Measurements from ENCODE around the gene ADRM1.

The ADRM1 gene

GRCh38 chr20:62275219-62275618, 27.6 kb upstream of the ADRM1 start:
- H3K4me1 ChIP-seq (ENCODE audit: insufficient read depth, low read length, severe bottlenecking), result peaks cover 13% of the 10 kb centered on the region
- H4K20me1 ChIP-seq (ENCODE audit: insufficient read depth, low read length), result no peaks in the 10 kb centered on the region
- H3K79me2 ChIP-seq (ENCODE audit: insufficient read depth, low read length), result no peaks in the 10 kb centered on the region
- TF ChIP-seq CTCF (IDR thresholded peaks at IDR 0.05; ENCODE audit: low read length) (no peak), EZH2 (IDR thresholded peaks at IDR 0.05; ENCODE audit: borderline replicate concordance, low read length) (no peak)
- no peaks in the 10 kb centered on the region for H3K27me3 ChIP-seq (ENCODE audit: insufficient read depth, low read length)
- no peak overlapping the region for H2AFZ ChIP-seq (ENCODE audit: low read length)
- no peaks in the 10 kb centered on the region for H3K9me3 ChIP-seq (ENCODE audit: low read length)
- peaks cover 38% of the 10 kb centered on the region; the same call in 1 of the 2 replicates for H3K36me3 ChIP-seq (ENCODE audit: insufficient read depth, low read length)
- no peak overlapping the region for H3K4me2 ChIP-seq (ENCODE audit: low read length)
- no peak overlapping the region for H3K9ac ChIP-seq (ENCODE audit: low read length)
- H3K27ac ChIP-seq (ENCODE audit: low read depth, low read length, poor library complexity, severe bottlenecking), result no peak overlapping the region
- no peaks in the 10 kb centered on the region for H3K9me2 ChIP-seq (ENCODE audit: low read depth, low read length)
- H3F3A ChIP-seq (ENCODE audit: insufficient read depth, low read length), result no peaks in the 10 kb centered on the region
- no peak overlapping the region for H3K4me3 ChIP-seq (ENCODE audit: low read depth, low read length, poor library complexity, severe bottlenecking)

DNA sequence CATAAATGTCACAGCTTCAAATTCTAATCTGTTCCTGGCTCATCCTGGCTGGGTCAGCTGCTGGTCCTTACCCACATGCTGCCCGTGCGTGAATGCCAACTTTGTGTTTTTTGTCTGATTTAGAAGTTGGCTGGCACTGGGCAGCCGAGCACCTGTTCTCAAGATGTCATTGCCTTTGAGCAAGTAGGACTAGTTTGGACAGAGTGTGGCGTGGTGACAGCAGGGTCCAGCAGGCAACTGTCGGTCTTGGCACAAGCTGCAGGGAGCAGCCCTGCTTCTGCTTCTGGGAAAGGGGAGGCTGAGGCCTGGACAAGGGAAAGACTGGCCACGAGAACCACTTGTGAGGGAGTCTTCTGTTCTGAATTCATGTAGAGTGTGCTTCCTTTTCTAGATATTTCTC, 26.4 kb upstream of the ADRM1 start:
- no peak for TF ChIP-seq CTCF (IDR thresholded peaks at IDR 0.05; ENCODE audit: low read length)
- TF ChIP-seq EZH2 (IDR thresholded peaks at IDR 0.05; ENCODE audit: borderline replicate concordance, low read length), result no peak
- Histone ChIP-seq H3K9me3 (ENCODE audit: low read length) (no peaks in the 10 kb centered on the region), H3F3A (ENCODE audit: insufficient read depth, low read length) (no peaks in the 10 kb centered on the region), H3K27ac (ENCODE audit: low read depth, low read length, poor library complexity, severe bottlenecking) (no peak overlapping the region), H3K4me2 (ENCODE audit: low read length) (no peak overlapping the region), H2AFZ (ENCODE audit: low read length) (no peak overlapping the region), H3K4me3 (ENCODE audit: low read depth, low read length, poor library complexity, severe bottlenecking) (no peak overlapping the region), H3K36me3 (ENCODE audit: insufficient read depth, low read length) (peaks cover 50% of the 10 kb centered on the region; the same call in 1 of the 2 replicates), H3K9ac (ENCODE audit: low read length) (no peak overlapping the region), H3K4me1 (ENCODE audit: insufficient read depth, low read length, severe bottlenecking) (peaks cover 13% of the 10 kb centered on the region), H3K9me2 (ENCODE audit: low read depth, low read length) (no peaks in the 10 kb centered on the region), H3K79me2 (ENCODE audit: insufficient read depth, low read length) (no peaks in the 10 kb centered on the region), H3K27me3 (ENCODE audit: insufficient read depth, low read length) (no peaks in the 10 kb centered on the region), H4K20me1 (ENCODE audit: insufficient read depth, low read length) (no peaks in the 10 kb centered on the region)

DNA sequence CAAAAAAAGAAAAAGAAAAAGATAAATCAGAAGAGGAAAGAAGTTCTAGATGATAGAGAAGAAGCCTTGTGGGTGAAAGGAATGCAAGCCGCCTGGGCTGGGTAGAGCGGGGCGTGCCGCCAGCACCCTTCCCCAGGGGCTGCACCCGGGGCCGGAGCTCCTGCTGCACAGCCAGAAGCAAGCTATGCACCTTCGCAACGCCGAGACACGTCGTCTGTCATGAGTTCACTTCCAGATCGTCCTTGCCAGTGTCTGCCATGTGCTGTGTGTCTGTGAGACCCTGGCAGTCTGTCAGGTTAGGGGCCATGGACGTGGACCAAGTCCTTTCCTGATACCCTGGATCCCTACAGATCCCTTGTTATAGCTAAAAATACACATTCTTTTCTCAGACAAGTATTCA, 25.5 kb upstream of the ADRM1 start:
- Histone ChIP-seq H3K9me3 (ENCODE audit: low read length) (no peaks in the 10 kb centered on the region), H3K9me2 (ENCODE audit: low read depth, low read length) (no peaks in the 10 kb centered on the region), H3K27me3 (ENCODE audit: insufficient read depth, low read length) (no peaks in the 10 kb centered on the region), H3K79me2 (ENCODE audit: insufficient read depth, low read length) (no peaks in the 10 kb centered on the region), H3F3A (ENCODE audit: insufficient read depth, low read length) (no peaks in the 10 kb centered on the region), H2AFZ (ENCODE audit: low read length) (no peak overlapping the region), H3K27ac (ENCODE audit: low read depth, low read length, poor library complexity, severe bottlenecking) (no peak overlapping the region), H3K4me3 (ENCODE audit: low read depth, low read length, poor library complexity, severe bottlenecking) (no peak overlapping the region), H3K9ac (ENCODE audit: low read length) (no peak overlapping the region), H3K4me1 (ENCODE audit: insufficient read depth, low read length, severe bottlenecking) (peaks cover 13% of the 10 kb centered on the region), H4K20me1 (ENCODE audit: insufficient read depth, low read length) (no peaks in the 10 kb centered on the region), H3K4me2 (ENCODE audit: low read length) (no peak overlapping the region), H3K36me3 (ENCODE audit: insufficient read depth, low read length) (peaks cover 56% of the 10 kb centered on the region; the same call in 1 of the 2 replicates)
- TF ChIP-seq CTCF (IDR thresholded peaks at IDR 0.05; ENCODE audit: low read length) (no peak), EZH2 (IDR thresholded peaks at IDR 0.05; ENCODE audit: borderline replicate concordance, low read length) (no peak)
